NOMO-1 treated with DMSO at 0.1 percent for 48 hours (cell line): ENCODE data around the gene PLVAP.
A peak's percentile ranks its signal among the peaks of the same experiment; 100 is the strongest.

Experiments used
- DNase-seq: peaks from one replicate; lab custom pipeline; 2025; ENCODE audit not compliant: unreplicated experiment; lab: John Stamatoyannopoulos, UW

PLVAP gene

DNA sequence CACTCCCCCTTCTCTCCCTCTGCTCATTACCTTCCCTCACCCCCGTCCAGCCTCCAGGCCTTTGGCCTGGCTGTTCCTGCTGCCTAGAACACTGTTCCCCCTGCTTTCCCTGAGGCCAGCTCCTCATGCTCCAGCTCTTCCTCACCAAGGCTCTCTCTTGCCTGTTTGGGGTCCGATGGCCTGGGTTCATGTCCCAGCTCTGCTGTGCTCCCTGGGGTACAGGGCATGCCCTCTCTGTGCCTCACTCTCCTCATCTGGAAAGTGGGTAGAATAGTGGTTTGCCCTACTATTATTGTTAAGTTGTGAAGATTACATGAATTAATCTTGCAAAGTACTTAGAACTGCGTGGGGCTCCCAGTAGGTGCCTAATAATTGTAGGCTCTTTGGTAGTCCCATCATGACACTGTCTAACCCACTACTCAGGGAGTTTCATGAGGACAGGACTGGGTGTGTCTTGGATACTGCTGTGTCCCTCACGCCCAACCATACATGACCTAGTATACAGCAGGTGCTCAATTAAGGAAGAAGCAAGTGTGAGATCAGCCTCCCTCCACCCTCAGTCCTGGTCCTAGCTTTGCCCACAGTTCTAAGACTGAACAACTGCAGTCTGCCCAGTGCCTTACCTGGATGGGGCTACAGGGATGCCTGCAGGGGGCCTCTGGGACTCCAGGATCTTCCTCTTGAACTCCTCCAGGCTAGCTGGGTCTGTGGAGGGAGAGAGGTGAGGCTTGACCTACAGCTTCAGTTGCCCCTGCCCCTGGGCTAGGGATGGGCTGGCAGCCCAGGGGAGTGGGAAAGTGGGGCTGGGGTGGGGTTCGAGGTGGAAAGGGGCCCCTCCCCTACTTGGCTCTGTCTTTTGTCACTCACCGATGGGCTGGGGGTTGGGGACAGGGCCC is 17.0 kb downstream of the PLVAP start:
- no peak for DNase-seq

DNA sequence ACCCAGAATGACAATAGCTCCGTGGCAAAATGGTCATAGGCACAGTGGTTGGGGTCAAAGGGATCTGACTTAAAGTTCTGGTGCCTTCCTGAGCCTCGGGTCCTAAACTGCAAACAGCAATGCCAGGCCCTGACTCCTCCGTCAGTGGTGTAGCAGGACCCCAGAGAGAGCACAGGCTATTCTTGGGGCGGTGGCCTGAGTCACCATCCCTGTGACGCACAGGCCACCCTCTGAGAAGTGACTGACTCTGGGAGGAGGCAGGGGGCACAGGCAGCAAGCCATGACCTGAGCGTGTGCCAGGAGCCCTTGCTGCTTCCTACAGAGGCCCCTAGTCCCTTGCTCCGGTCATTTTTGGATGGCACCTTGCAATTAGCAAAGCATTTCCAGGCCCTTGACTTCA is 18.7 kb downstream of the PLVAP start:
- no peak for DNase-seq

GRCh38 chr19:17357724-17358123 is 19.4 kb downstream of the PLVAP start:
- no peak for DNase-seq

DNA sequence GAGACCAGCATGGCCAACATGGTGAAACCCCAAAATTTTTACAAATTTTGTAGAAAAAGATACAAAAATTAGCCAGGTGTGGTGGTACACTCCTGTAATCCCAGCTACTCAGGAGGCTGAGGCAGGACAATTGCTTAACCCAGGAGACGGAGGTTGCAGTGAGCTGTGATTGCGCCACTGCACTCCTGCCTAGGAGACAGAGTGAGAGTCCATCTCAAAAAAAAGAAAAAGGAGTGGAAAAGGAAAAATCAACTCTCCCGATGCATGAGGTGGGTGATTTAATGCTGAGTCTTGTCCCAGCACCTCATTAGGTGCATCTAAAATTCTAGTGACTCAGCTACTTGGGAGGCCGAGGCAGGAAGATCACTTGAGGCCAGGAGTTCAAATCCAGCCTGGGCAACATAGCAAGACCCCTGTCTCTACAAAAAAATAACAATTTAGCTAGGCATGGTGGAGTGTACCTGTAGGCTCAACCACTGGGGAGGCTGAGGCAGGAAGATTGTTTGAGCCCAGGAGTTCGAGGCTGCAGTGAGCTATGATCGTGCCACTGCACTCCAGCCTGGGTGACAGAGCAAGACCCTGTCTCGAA is 20.0 kb downstream of the PLVAP start:
- DNase-seq, result no peak

- DNase-seq, result no peak
Measured at GRCh38 chr19:17353386-17353785, 23.8 kb downstream of the PLVAP start.

GRCh38 chr19:17352608-17353280 is 24.4 kb downstream of the PLVAP start:
- no peak for DNase-seq

DNA sequence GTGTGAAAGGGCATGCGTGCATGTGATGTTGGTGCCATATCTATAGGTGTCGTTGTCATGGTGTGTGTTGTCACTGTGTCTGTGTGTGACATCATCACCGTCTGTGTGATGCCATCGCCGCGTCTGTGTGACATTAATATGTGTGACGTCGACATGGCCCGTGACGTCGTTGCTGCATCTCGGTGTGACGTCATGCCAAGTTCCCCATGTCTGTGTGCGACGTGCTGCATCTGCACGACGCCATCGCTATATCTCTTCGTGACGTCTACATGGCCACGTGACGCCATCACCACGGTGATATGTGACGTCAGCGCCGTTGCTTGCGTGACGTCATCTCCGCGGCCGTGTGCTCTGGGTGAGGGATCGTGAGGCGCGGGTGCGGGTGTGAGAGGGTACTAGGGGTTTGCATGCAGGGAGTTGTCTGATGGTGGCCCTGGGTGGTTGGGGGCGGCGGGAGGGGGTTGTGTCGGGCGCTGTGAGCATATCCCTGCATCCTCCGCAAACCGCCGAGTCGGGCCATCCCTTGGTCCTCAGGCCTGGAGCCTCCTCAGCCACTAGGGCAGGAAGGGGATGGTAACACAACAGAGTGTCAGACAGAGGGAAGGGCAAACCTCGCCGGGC is 25.2 kb downstream of the PLVAP start:
- DNase-seq, result no peak

GRCh38 chr19:17348700-17349099 is 28.4 kb downstream of the PLVAP start:
- DNase-seq, result no peak

DNA sequence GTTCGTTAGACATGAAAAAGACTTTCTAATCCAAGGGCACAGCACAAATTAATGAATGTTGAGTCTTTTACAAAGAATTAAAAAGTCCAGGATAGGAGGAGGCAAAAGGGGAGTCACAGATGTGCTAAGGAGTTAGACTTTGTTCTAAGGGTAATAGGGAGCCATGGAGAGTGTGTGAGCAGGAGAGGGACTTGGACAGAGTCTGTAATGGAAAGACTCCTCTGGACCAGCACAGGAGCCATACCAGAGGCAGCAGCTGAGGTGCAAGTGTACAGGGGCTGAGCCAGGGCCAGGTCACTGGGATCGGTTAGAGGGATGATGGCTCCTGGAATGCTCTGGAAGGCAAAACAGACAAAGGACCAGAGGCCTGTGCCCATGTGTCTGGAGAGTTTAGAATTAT is 29.3 kb downstream of the PLVAP start:
- no peak for DNase-seq

DNA sequence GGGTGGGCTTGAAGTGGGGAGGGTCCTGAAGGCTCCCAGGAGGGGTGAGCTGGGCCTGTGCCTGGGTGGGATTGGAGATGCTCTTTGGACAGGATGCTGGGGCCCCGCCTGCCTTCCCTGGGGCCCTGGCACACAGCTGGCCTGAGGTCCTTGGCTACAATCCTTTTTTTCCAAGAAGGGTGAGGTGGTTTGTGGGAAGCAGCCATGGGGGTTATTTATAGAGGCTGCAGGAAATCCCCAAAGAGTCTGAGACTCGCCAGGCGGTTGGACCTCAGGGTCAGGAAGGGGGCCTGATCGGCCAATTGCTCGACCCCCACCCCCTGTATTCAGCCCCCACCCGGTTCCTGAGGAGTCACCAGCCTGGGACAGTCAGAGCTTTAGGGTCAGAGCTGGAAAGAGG is 29.8 kb downstream of the PLVAP start:
- DNase-seq, result no peak

DNA sequence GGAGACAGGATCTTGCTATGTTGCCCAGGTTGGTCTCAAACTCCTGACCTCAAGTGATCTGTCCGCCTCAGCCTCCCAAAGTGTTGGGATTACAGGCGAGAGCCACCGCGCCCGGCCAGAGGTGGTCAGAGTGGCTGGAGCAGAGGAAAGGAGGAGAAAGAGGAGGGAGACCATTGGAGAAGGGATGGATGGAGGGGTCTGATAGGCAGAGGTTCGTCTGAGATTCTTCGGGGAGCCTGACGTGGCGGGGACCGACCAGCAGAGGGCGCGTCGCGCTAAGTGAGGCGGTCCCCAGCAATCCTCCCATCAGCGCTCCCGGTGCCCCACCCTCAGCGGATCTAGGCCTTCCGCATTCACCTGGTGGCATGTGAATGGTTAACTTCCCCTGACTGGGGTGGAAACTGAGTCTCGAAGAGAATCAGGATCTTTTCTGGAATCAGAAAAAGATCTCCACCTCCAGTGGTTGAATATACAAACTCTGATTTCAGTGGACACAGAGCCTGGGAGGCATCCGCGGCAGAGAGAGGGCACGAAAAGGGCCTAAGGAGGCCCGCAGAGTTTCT is 31.0 kb downstream of the PLVAP start:
- DNase-seq, result peak; percentile 56

DNA sequence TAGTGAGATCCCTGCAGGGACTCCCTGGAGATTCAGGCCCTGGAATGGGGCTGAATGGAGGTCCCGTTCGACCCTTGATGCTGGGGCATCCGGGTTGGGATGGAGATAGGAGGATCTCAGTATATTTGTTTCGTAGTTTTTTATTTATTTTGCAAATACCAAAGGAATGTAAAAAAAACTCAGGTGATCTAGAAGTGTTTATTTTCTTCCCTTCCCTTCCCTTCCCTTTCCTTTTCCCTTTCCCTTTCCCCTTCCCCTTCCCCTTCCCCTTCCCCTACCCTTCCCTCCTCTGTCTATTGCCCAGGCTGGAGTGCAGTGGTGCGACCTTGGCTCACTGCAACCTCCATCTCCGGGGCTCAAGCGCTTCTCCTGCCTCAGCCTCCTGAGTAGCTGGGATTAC is 35.3 kb downstream of the PLVAP start:
- no peak for DNase-seq

GRCh38 chr19:17341386-17341785 is 35.8 kb downstream of the PLVAP start:
- no peak for DNase-seq

GRCh38 chr19:17340871-17341357 is 36.2 kb downstream of the PLVAP start:
- DNase-seq, result no peak

DNA sequence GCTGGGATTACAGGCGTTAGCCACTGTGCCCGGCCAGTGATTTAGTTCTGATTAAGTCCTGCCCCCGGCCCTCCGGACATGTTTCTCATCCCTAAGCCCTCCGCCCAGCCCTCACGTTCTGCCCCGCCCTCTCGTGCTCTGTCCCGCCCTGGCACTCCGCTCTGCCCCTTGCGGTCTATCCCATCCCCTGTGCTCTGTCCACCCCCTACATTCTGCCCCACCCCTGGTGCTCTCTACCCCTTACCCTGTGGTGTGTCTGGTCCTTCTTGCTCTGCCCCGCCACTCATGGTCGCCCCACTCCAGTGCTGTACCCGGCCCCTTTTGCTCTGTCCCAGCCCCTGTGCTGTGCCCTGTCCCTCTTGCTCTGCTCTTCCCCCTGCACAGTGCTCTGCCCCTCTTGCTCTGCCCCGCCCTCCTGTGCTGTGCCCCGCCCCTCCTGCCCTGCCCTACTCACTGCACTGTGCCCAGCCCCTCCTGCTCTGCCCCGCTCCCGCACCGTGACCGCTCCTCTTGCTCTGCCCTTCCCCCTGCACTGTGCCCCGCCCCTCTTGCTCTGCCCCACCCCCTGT is 36.8 kb downstream of the PLVAP start:
- DNase-seq, result no peak

- DNase-seq, result no peak
Measured at GRCh38 chr19:17339088-17339741, 37.9 kb downstream of the PLVAP start.

DNA sequence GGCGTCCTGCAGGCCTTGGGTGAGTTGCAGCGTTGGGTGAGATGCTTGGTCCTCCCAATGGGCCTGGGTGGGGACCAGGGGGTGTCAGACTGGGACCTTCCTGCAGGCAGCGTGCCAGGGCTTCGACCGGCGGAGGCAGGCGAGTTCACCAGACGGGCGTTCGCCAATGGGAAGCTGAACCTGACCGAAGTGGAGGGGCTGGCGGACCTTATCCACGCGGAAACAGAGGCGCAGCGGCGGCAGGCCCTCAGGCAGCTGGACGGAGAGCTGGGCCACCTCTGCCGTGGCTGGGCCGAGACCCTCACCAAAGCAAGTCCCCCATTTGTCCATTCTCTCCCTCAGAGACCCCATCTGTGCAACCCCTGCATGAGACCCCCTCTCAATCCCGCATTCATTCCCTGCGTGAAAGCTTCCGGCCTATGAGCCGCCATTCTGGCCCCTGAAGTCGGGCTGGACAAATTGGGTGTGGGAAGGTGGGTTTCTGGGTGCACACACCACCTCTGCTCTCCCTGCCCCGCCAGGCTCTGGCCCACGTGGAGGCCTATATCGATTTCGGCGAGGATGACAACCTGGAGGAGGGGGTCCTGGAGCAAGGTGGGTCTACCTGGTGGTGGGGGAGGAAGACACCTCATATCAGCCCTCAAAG is 38.6 kb downstream of the PLVAP start:
- DNase-seq, result no peak

DNA sequence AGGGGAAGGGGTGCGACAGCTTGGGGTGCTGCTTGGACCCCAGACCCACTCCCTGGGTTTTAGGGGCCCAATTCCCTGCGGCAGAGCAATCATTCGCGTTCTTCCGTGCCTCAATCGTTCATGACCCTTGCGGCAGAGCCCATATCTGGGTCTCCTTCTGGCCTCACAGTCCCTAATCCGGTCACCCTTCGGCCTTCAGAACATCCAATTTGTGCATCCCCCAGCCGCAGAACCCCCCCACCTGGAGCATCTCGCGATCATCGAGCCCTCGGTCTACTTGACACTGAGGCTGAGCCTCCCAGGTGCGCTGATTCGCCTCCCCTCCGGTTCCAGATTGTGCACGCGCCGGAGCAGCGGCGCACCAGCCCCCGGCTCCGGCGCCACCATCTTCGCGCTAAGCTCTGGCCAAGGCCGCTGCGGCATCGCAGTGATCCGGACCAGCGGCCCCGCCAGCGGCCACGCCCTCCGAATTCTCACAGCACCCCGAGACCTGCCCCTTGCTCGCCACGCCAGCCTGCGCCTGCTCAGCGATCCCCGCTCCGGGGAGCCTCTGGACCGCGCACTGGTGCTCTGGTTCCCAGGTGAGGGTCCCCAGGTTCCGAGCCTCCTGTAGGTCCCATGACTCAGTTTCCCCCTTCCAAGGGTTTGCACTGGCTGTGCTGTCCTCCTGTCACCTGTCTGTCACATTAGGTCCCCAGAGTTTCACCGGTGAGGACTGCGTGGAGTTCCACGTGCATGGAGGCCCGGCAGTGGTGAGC is 39.3 kb downstream of the PLVAP start:
- peak; percentile 14 for DNase-seq
